ENCODE results near the gene ALDOA.
A peak's percentile ranks its signal among the peaks of the same experiment; 100 is the strongest.
"Not testable (repeated sequence)": the region's sequence is repeated elsewhere in the genome, so short reads cannot be mapped to it uniquely, and the experiment has no call there.

The ALDOA gene

GRCh38 chr16:30092373-30093010 is 26.9 kb downstream of the ALDOA start:
- peak; percentile 59 for DNase-seq

DNA sequence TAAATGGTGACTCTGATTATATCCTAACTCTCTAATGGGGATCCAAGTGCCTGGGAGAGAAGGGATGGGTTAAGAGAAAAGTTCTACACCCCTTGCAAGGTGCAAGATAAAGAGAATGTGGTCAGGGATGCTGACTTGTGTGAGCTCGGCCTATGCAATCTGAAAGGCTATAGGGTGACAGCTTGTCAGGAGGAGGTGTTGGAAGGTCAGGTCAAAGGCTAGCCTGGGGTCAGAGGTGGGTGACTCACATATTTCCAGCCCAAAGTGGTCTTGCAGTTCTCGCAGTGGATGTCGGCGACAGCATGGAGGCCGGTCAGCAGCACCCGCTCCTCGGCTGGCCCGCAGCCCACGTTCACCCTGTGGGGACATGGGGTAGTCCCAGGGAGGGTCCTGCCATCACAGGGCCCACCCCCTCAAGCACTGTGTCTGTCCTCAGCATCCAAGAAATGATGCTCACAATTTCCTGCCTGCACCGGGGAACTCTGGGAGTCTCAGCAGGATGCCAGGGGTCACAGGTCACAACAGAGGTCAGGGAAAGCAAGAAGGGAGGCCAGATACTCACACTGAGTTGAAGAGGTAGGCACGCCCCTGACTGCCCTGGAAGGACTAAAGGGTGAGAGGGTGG is 29.1 kb downstream of the ALDOA start:
- no peak for DNase-seq

GRCh38 chr16:30095166-30096078 is 29.9 kb downstream of the ALDOA start:
- no peak for DNase-seq

DNA sequence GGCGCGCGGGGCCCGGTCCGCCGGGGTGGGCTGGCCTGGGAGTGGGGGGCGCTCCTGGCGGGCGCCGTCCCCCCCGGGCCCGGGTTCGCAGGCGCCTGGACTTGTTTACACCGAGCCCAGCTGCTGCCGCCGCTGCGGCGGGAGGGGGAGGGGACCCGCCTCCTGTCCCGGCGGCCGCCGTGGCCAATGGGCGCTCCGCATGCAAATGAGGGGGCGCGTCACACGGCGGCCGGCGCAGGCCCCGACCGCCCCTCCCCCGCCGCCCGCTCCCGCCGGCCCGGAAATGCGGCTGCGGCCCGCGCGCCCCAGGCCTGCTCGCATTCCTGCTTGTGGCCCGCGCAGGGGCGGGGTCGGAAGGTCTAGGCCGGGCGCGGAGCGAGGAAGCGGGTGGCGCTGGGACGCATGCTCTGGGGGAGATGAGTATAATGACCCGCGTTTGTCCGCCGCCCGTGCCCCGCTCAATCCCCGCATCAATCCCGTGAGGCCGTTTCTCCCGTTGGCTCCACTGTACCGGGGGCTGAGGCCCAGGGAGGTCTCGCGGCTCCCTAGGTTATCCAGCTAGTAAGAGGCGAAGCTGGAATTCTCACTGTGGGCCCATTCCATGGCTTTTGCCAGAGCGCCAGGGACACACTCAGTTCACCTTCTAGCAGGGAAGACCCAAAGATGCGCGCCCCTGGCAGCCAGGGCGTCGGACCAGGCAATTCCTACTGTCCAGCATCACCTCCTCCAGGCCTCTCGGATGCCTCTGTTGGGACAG is 30.7 kb downstream of the ALDOA start, which contains the start of gene YPEL3:
Gene YPEL3 (minus strand): TSS at position 109 of the 757 bp plus-strand sequence. CDS start 731 bp downstream, outside the sequence.
- DNase-seq: peak; percentile 81

GRCh38 chr16:30096862-30097563 is 31.5 kb downstream of the ALDOA start:
- peak; percentile 17 for DNase-seq

DNA sequence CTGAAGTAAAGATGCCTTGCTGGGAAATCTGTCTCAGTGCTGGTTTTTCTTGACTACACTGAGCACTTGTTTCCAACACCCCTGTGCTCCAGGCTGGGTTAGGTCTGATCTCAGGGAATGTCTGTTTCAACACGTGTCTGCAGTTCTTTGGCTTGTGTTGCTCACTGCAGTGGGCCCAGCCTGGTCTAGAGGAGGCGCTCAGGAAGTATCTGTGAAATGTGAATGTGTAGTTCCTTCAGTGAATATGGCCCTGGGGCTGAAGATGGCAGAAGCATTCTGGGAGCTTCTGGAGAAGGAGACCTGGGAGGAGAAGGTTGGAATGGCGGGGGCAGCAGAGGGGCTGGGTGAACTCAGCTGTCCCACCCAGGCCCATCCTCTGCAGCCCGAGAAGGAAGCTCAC is 38.5 kb downstream of the ALDOA start:
- no peak for DNase-seq

GRCh38 chr16:30104492-30104891 is 38.9 kb downstream of the ALDOA start:
- no peak for DNase-seq

- no peak for DNase-seq
These were observed 42.7 kb downstream of the ALDOA start for GRCh38 chr16:30108059-30108850.

DNA sequence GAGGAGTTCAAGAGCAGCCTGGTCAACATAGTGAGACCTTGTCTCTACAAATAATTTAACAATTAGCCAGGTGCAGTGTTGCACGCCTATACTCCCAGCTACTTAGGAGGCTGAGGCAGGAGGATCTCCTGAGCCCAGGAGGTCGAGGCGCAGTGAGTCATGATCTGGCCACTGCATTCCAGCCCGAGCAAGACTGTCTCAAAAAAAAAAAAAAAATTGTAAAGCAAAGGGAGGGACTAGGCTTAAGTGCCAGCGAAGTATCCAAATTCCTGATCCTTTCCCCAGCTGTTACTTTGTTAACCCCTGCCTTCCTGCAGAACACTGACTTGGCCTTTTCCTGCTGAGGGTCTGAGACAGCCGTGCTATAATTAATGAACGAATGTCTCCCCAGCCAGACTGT is 45.1 kb downstream of the ALDOA start:
- DNase-seq: peak; percentile 13

DNA sequence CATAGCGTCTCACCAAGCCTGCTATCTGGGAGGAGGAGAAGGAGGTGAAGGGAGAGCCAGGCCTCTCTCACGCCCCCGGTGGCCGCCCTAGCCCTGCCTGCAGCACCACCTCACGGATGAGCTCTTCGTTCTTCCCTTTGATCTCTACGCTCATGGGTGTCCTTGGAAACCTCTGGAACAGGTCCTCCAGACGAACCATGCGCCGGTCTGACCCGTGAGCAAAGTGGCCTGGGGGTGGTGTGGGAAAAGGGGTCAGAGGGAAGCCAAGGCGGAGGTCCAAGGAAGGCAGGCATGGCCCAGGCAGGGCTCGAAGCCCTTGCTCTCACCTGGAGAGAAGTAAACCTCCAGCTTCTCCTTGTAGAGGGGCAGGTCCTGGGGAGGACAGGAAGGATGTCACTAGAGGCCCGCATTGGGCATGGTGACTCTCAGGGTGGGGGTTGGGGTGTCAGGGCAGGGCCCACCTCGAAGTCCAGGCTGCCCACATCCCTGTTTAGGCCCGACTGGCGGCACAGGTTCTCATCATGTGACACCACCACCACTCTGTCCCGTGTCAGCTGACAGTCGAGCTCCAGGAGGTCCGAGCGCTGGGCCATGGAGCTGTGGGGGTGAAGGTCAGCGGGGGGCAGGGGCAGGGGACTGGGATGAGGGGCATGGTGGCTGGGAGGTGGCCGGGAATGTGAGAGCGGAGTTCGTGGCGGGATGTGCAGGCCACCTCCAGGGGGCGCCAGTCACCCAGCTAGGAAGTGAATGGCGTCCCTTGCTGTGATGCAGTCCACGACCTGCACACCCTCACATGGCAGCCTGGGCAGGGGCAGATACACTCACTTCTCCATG is 46.9 kb downstream of the ALDOA start:
- DNase-seq: no peak

DNA sequence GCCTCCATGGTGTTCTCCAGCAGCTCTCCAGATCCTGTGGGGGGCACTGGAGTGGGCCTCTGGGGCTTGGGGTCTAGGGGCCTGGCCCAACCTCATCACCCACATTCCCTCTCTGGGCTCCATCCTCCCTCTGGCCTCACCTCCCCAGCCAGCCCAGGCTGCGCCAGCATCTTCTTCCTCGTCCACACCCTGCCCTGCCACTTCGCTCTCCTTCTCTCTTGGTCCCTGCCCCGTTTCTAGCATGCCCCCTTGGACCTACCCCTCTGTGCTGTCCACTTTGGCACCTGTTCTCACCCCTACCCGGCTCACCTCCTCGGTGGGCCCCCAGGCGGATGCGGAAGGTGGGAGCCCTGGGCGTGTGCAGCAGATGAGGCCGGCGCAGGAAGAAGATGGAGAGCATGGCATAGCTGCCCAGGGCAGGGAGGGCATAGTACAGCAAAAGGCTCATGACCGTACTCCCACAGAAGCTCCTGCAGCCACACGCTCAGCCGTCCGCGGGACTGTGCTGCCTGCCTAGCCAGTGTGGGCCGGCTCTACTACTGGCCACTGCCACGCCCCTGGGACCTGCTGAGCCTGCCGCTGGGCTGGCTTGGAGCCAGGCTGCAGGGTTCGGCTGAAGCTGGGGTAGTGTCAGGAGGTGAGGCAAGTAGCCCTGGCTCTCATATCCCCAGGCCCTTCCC is 47.6 kb downstream of the ALDOA start, which contains the start of gene GDPD3:
Gene GDPD3 (minus strand): TSS at position 507 of the 680 bp plus-strand sequence. CDS start 59 bp downstream, at position 448.
- no peak for DNase-seq

DNA sequence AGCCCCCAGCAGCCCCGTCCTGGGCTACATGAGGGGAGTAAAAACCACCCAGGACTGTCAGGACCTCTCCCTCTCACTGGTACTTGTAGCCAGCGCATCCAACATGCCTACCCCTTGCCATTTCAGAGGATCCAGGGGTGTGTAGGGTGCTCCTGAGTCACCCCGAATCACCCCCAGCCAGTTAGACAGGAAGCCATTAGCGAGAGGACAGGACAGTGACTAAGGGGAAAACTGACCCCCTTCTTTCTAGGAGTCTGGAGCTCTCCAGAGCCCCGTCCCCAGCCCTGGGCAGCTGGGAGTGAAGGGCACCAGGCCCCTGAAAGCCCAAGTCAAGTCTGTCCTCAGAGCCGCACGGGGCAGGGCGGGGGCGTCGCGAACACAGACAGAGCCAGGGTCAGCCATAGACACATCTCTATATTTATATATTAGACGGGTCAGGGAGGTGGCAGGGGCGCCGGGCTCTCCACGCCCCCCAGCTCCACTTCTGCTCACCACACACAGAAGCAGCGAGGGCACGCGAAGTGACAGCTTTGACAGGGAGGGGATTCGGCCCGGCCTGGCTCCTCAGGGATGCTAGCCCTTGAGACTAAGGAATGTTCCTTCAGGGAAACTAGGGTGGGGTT is 48.3 kb downstream of the ALDOA start:
- DNase-seq: no peak

DNA sequence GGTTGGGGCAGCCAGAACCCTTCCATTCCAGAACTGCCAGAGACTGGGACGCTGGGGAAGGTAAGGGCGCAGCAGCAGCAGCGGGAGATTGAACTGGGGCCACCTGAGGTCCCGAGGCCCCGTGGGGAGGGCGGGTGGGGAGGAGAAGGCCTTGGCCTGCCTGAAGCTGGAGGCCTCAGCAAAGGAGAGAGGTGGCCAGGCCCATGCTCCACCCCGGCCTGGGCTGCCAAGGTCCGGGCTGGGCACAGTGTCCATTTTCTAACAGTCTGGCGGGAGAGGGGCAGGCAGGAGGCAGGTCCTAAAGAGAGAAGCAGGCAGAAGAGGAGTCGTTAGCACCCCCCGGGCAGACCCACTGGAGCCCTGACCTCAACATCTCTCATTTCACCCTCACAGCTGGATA is 48.9 kb downstream of the ALDOA start:
- no peak for DNase-seq

GRCh38 chr16:30114833-30115232 is 49.3 kb downstream of the ALDOA start:
- DNase-seq: not testable (repeated sequence)

DNA sequence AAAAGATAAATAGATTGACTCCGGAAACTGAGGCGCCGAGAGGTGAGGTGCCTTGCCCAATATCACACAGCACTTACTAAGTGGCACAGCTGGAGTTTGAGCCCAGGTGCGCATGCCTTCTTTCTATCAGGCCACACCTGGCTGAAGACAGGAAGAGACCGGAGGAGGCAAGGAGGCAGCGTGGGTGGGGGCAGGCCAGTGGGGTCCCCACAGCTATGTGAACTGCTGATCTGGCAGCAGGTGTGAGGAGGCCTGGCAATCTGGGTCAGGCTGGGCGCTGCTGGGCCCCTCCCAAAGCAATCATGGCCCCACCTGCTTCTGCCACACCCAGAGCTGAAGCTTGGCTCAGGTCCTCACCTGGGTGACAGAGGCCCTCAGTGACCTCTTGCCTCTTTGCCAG is 49.7 kb downstream of the ALDOA start:
- no peak for DNase-seq

- no peak for DNase-seq
These were observed 51.0 kb downstream of the ALDOA start for GRCh38 chr16:30116291-30117207.

DNA sequence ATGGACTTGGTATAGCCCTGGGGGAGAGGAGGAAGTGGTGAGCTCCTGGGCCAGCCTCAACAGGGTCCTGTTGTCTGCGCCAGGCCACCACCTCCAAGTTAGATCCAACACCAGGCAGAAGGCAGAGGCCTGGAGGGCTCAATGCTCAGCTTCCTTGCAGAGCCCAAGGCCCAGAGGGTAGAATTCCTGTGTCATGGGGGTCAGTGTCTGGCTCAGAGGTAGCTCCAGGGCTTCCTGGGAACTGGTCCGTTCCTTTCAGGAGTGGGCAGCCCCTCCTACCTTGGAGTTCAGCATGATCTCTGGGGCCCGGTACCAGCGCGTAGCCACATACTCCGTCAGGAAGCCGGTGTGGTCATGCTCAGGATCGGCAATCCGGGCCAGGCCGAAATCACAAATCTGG is 52.2 kb downstream of the ALDOA start:
- DNase-seq: no peak

DNA sequence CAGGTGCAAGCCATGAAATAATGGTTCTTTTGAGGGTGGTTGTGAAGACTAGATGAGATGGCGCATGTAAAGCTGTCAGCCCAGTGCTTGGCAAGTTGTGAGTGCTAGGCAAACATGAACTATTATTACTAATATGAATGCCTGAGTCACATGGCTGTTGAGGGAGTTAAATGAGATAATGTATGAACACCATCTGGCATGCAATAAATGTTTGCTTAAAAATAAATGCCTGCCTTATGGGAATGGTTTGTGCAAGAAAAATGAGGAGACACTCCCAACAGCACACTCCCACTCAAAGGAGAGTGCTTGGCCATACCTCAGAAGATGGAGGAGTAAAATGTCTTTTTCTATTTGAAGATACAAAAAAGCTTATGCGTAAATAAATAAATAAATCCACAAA is 53.9 kb downstream of the ALDOA start:
- DNase-seq: no peak

All from NCI-H2171 treated with DMSO at 0.1 percent for 48 hours (cell line).